Heart right ventricle (tissue), 16 donors: ENCODE measurements around the gene KLHL14. TPM values are rescaled to one million over a fixed set of nuclear protein-coding genes. Genes with fewer than 3 reads are reported as not detected.

Experiments used
- ATAC-seq, 8 donors: fragments of 200-7000 bp; cut with Tn5 transposase; one replicate each; pipeline ENCODE4 v1.9.1; 2020; ENCODE audit warnings: mild to moderate bottlenecking in 8 of 8, moderate library complexity in 8 of 8, moderate number of reproducible peaks in 1 of 8
- DNase-seq, 2 donors: peaks; one replicate each; pipeline ENCODE4 v3.0.0-alpha.2; 2020
- H3K27ac ChIP-seq, 10 donors: fragments of 200-600 bp; sonication (generic) in 2 of 10; one replicate each; pipeline versions ENCODE4 v1.5.0 to v1.8.0; 2020 to 2022; ENCODE audit warnings: mild to moderate bottlenecking in 3 of 10
- H3K27me3 ChIP-seq, 7 donors: fragments of 200-600 bp; one replicate each; pipeline ENCODE4 v1.8.0; 2021 to 2022; ENCODE audit warnings: mild to moderate bottlenecking in 2 of 7
- H3K36me3 ChIP-seq, 9 donors: fragments of 200-600 bp; sonication (generic) in 1 of 9; one replicate each; pipeline versions ENCODE4 v1.5.0 to v1.8.0; 2020 to 2022; ENCODE audit warnings: mild to moderate bottlenecking in 2 of 9
- H3K4me1 ChIP-seq, 9 donors: fragments of 200-600 bp; sonication (generic) in 1 of 9; one replicate each; pipeline versions ENCODE4 v1.5.0 to v1.8.0; 2020 to 2022; ENCODE audit warnings: mild to moderate bottlenecking in 4 of 9
- H3K4me3 ChIP-seq, 10 donors: fragments of 200-600 bp; sonication (generic) in 2 of 10; one replicate each; pipeline versions ENCODE4 v1.5.0 to v1.8.0; 2020 to 2022; ENCODE audit warnings: mild to moderate bottlenecking in 7 of 10, moderate library complexity in 2 of 10
- H3K9me3 ChIP-seq, 11 donors: fragments of 200-600 bp in 10 of 11; sonication (generic) in 2 of 11; one replicate each; pipeline versions ENCODE4 v1.5.0 to v1.8.0; 2013 to 2022; ENCODE audit warnings: mild to moderate bottlenecking in 2 of 11, control low read depth in 1 of 11, moderate library complexity in 1 of 11
- WGBS, 2 donors: extraction: QIAGEN DNeasy Blood & Tissue Kit; methylation state at CpG; one replicate each; pipeline ENCODE4 v1.1.7; 2013; ENCODE audit warnings: inconsistent platforms in 1 of 2; 5-methylcytosine and 5-hydroxymethylcytosine counted together
- intact Hi-C, 10 donors: fragments of 100-400 bp; cut with DNase I; formaldehyde crosslinking; loops; one replicate each; pipeline versions ENCODE4 v1.11.1 to v1.14.2; 2022
- polyA plus RNA-seq, 2 donors: library from polyadenylated mRNA; stranded (reverse); fragments of 200-250 nt; gene quantifications; one replicate each; pipeline ENCODE4 v1.2.3, GENCODE V29; 2013
- total RNA-seq, 10 donors: library from RNA; stranded (reverse); fragmentation: NEBNext Ultra II Directional in 3 of 10; extraction: Animal tissue kit (Norgen Biotek cat#: 25700) in 3 of 10; gene quantifications; one replicate each; pipeline versions ENCODE4 v1.2.1 to v1.2.4, GENCODE V29; 2021 to 2023
- TF ChIP-seq, protein P1 (sequence below), 9 donors: fragments of 200-600 bp; sonication (generic) in 2 of 9; IDR thresholded peaks; one replicate each; pipeline versions ENCODE4 v1.5.0 to v1.8.0; 2021 to 2022; ENCODE audit warnings: antibody characterized with exemption in 9 of 9, mild to moderate bottlenecking in 5 of 9, moderate library complexity in 1 of 9
- donor health status: Arrhythmogenic right ventricular cardiomyopathy.
- donor health status: ischemic (EF 13 %, LVEDD 7.1; RV severe dilation, severe dysfunction).
- donor health status: healthy with polysubstance abuse.
- donor health status: DM: no; HTN: yes; CAD: no.
- donor health status: DM: no; HTN: no; CAD: no.
- donor health status: ischemic (EF 25% LVEDD 6.9; RV normal size, moderate dysfunction).
- donor health status: ischemic (EF 25% LVEDD 5.7; RV mildly dilated, moderate dysfunction).
- donor health status: healthy.
- donor health status: DM: yes; HTN: yes; CAD: no.
- donor health status: Ischemic cardiomyopathy.
- donor health status: ischemic (EF 35%, LVEDD 5.7; RV mildly dilated, moderate dysfunction).
- donor health status: nonischemic (EF 11% LVEDD 7.7; RV severe dilation, severe dysfunction).
- donor health status: DM: yes; HTN: yes; CAD: no.
- donor health status: PGD.
- donor health status: ischemic (EF 29% LVEDD 5.4; RV normal size, mild dysfunction).
- donor health status: nonischemic (EF 23%, LVEDD 6.1; RV moderate dilation, normal function).

The KLHL14 gene
- total and polyA plus RNA-seq, 12 donors: 0.04 to 0.28 (median 0.12) TPM; not detected in 5

DNA sequence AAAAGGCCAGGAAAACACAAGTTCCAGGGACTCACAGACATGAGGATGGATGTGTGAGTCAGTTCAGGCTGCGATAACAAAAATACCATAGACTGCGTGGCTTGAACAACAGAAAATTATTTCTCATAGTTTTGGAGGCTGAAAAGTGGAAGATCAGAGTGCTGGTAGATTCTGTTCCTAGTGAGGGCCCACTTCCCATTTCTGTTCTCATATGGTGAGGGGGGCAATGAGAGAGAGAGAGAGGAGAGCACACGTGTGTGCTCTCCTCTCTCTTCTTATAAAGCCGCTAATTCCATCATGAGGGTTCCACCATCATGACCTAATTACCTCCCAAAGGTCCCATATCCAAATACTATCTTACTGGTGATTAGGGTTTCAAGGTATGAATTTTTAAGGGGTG, 23.0 kb downstream of the KLHL14 start:
- DNase-seq: no peak
- 78 to 87% methylated on average over 4 of the region's 4 CpGs for WGBS, 2 donors
- H3K27me3 ChIP-seq: peaks cover 0 to 10% (median 3%) of the 10 kb centered on the region in 7 donors
- H3K36me3 ChIP-seq: no peaks in the 10 kb centered on the region
- TF ChIP-seq, protein P1, sequence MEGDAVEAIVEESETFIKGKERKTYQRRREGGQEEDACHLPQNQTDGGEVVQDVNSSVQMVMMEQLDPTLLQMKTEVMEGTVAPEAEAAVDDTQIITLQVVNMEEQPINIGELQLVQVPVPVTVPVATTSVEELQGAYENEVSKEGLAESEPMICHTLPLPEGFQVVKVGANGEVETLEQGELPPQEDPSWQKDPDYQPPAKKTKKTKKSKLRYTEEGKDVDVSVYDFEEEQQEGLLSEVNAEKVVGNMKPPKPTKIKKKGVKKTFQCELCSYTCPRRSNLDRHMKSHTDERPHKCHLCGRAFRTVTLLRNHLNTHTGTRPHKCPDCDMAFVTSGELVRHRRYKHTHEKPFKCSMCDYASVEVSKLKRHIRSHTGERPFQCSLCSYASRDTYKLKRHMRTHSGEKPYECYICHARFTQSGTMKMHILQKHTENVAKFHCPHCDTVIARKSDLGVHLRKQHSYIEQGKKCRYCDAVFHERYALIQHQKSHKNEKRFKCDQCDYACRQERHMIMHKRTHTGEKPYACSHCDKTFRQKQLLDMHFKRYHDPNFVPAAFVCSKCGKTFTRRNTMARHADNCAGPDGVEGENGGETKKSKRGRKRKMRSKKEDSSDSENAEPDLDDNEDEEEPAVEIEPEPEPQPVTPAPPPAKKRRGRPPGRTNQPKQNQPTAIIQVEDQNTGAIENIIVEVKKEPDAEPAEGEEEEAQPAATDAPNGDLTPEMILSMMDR (IDR thresholded peaks at IDR 0.05): no peak
- intact Hi-C loops: no loop called here
- no peak for ATAC-seq
- no peaks in the 10 kb centered on the region for H3K9me3 ChIP-seq
- H3K27ac ChIP-seq: no peak overlapping the region
- no peaks in the 10 kb centered on the region for H3K4me1 ChIP-seq
- H3K4me3 ChIP-seq: no peak overlapping the region

DNA sequence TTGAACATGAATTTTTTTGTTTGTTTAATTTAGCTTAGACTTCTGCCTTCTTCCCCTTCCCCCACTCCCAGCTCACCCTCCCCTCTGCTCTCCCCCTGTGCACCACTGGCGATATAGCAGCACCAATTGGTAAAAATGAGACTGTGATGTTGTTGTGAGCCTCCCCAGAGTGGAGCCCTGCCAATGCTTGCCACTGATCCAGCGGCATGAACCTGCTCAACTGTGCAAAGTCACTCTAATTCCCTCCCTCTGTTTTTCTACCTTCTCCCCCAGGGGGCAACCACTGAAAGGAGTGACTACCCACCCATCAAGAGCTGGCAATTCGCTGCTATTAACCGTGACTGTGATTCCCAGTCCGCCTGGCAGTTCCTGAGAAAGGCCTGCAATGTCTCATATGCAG, 30.2 kb downstream of the KLHL14 start:
- no peak overlapping the region for H3K4me3 ChIP-seq
- TF ChIP-seq, protein P1 (IDR thresholded peaks at IDR 0.05): no peak
- no peaks in the 10 kb centered on the region for H3K4me1 ChIP-seq
- no peak for ATAC-seq
- WGBS, 2 donors: 58 to 60% methylated on average over 5 of the region's 5 CpGs
- H3K27ac ChIP-seq: no peak overlapping the region
- intact Hi-C loops: no loop called here
- peaks cover 0 to under 1% (median 0%) of the 10 kb centered on the region in 11 donors for H3K9me3 ChIP-seq
- no peak for DNase-seq
- peaks cover 0 to 6% (median 0%) of the 10 kb centered on the region in 7 donors for H3K27me3 ChIP-seq
- no peaks in the 10 kb centered on the region for H3K36me3 ChIP-seq

DNA sequence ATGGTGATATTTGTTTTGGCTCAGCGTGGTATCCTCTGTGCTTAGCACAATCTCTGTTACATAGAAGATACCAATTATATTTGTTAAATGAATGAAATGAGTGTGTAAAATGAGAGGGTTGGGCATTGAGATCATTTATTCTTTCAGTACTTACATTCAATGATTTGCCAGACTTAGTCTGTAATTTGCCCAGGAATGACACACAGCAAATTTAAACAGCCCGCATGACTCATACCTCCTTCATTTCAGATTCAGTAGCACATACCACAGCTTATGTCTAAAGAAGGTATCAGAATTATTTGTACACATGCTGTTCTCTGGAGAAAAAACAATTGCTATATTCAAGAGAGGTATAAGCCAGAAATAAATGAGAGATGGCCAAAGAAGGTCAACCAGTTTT, 37.0 kb downstream of the KLHL14 start:
- ATAC-seq (no peak), DNase-seq (no peak)
- Histone ChIP-seq H3K4me3 (no peak overlapping the region), H3K9me3 (peaks cover 0 to 9% (median 0%) of the 10 kb centered on the region in 11 donors), H3K27ac (no peak overlapping the region), H3K36me3 (no peaks in the 10 kb centered on the region), H3K4me1 (no peaks in the 10 kb centered on the region), H3K27me3 (no peaks in the 10 kb centered on the region)
- TF ChIP-seq, protein P1 (IDR thresholded peaks at IDR 0.05): no peak
- intact Hi-C loops: loop anchor here in 1 of 10 donors (10.0 kb wide), 1 partner anchor 189 kb away; no protein-coding TSS in a partner anchor
- WGBS, 2 donors: 90 to 91% methylated on average over 2 of the region's 2 CpGs

DNA sequence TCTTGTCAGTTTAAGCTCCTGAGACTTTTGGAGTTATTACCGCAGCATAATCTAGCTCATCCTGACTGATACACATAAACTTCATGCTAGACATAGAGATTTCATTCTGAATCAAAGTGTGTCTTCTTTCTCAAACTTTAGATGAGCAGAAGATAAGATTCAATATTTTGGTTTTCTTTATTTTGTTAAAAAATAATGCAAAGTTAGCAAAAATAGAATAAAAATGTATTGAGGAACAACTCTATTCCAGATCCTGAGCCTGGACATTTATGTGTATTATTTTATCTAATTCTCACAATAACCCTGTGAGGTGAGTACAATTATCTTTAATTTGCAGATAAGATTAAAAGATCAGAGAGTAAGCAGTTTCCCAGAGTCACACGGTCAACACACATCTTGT, 38.4 kb downstream of the KLHL14 start:
- ATAC-seq (no peak), DNase-seq (no peak)
- 92 to 94% methylated on average over 2 of the region's 2 CpGs for WGBS, 2 donors
- Histone ChIP-seq H3K27ac (no peak overlapping the region), H3K4me3 (no peak overlapping the region), H3K4me1 (no peaks in the 10 kb centered on the region), H3K27me3 (no peaks in the 10 kb centered on the region), H3K36me3 (no peaks in the 10 kb centered on the region), H3K9me3 (peaks cover 0 to 9% (median 0%) of the 10 kb centered on the region in 11 donors)
- intact Hi-C loops: loop anchor here in 2 of 10 donors (5.0 to 10.0 kb wide), 2 partner anchors 38 to 190 kb away; partner anchors contain the start of gene KLHL14 (in 1 of the 2)
- TF ChIP-seq, protein P1 (IDR thresholded peaks at IDR 0.05): no peak
